ENCODE data around the gene ERN2.
A peak's percentile ranks its signal among the peaks of the same experiment; 100 is the strongest.

The ERN2 gene

DNA sequence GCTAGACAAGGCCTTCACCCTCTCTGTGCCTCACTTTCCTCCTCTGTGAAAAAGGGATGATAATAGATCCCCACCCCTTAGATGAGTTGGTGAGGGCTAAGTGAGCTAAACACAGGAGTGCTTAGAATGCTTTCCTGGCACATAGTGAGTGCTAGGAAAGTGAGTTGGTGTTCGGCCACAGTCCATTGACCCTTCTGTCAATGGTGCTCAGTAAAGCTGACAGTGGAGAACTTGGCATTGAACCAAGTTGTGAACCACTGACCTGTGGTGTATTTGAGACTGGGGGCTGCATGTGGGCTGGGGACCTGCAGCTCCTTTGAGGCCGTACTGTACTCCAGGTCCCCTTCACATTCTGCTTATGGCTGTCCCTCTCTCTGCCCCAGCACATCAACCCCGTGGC, 29.5 kb downstream of the ERN2 start:
- no peak for DNase-seq

DNA sequence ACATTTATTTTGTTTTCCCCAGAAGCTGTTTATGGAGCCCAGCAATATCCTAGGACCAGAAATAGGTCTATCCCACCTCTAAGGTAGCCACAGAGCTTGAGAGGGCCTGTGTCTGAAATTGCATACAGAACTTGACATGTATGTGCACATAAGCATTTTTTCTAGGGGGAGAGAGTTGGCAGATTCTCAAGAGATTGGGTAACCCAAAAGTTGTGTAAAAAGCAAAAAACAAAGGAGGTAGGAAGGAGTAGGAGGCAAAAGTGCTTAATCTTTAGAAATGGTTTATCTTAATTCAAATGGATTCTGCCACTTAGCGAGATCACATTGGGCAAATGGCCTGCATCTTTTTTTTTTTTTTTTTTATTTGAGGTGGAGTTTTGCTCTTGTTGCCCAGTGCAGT, 30.8 kb downstream of the ERN2 start:
- no peak for DNase-seq

DNA sequence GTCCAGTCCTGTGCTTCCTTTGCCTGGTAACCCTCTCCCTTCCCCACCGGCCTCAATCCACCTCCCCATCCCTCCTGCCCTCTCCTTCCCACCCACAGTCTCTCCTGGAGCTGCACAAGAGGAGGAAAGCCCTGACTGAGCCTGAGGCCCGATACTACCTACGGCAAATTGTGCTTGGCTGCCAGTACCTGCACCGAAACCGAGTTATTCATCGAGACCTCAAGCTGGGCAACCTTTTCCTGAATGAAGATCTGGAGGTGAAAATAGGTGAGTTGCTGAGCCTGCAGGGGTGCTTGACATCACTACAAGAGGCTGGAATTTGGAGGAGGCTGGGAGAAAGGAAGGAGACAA, 33.1 kb downstream of the ERN2 start:
- no peak for DNase-seq

DNA sequence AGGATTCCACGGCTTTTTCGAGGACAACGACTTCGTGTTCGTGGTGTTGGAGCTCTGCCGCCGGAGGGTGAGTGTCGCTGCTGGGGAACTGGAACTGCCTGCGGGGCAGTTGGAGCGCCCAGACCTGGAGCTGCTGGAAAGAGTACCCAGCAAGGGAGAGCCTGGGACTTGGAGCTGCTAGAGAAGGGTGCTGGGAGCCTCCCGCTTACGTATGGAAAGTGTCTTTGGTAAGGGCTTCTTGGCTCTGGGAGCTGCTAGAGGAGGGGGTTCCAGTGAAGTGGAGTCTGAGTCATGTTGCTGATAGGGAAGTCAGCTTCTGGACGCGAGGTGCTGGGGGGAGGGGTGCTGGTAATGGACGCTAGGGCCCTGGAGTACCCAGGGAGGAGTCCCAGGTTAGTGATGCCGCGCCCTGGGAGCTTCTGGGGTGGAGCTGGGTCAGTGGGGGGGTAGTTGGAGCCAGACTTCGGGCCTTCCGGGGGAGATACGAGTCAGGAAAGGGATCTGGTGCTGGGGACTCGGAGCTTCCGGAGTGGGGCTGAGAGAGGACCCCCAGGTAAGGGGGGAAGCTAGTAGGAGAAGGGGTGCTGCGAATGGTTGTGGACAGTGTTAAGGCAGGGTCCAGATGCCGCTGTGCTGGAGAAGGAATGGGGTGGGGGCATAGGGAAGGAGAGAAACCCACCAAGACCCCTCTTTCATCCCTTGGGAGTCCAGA, 33.6 kb downstream of the ERN2 start:
- no peak for DNase-seq

DNA sequence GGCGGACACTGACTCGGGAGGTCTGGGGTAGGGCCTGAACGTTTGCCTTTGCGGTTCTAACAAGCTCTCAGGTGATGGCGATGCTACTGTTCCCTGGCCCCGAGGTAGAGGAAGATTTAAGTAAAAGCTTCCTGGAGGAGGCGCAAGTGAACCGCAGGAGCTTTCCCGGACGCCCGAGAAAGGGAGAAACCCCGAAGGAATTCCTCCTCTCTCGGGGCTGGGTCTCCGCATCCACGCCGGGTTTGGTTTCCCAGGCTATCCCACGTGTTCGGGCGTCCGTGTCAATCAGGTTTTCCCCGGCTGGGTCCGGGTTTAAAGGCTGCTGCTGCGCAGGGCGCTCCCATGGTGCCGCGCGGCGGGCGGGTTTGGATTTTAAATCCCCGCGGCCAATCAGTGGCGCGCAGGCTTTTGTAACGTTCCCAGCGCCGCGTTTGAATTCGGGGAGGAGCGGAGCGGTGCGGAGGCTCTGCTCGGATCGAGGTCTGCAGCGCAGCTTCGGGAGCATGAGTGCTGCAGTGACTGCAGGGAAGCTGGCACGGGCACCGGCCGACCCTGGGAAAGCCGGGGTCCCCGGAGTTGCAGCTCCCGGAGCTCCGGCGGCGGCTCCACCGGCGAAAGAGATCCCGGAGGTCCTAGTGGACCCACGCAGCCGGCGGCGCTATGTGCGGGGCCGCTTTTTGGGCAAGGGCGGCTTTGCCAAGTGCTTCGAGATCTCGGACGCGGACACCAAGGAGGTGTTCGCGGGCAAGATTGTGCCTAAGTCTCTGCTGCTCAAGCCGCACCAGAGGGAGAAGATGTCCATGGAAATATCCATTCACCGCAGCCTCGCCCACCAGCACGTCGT, 34.4 kb downstream of the ERN2 start, which contains the start of gene PLK1:
Gene PLK1, plus strand, starts transcription at position 460 of the 844 bp plus-strand sequence. Its CDS starts 44 bp downstream, at position 504.
- peak; percentile 14 to 59 (median 54) for DNase-seq

DNA sequence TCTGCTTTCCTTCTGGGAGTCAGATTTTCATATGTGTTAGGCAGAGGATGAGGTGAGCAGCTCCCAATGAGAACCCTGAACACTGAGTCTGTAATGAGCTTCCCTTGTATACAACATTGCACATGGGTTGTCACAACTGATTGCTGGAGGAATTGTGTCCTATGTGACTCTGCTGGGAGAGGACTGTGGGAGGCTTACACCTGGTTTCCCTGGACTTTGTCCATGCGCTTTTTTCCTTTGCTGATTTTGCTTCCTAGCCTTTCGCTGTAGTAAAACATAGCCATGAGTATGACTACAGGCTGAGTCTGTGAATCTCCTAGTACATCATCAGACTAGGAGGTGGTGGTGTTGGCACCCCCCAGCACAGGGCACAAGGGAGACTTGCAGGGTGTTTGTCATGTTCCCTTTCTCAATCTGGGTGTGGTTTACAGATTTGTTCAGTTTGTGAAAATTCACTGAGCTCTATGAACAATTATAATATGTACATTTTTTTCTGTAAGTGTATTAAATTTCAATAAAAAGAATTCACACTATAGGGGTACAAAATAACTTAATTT, 36.0 kb downstream of the ERN2 start:
- DNase-seq: no peak

DNA sequence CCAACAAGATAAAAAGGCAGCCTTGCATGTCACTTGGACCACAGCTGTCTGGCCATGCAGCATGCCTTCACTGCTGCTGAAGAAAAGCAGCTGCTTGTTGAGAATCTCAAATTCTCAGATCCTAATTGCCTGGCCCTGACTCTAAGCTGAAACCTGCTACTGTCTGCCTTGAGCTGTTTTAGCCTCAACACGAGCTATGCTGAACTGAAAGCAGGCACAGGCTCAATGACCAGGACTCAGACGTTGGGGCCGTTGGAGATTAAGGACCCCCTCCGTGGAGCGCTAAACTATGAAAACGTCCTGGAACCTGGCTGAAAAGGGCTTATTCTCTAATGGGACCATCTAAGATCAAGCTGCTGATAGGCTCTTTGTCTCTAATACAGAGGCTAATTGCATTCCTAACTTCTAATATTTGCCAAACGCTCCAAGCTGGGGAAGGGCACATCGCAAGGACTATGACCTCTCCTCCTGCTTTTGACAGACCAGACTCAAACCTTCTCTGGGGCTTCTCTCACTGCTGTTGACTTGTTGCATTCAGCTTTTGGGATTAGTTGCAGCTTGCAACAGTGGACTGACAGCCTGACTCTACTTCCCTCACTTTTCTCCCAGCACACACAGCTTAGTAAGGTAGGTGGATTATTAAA, 38.9 kb downstream of the ERN2 start:
- no peak for DNase-seq

DNA sequence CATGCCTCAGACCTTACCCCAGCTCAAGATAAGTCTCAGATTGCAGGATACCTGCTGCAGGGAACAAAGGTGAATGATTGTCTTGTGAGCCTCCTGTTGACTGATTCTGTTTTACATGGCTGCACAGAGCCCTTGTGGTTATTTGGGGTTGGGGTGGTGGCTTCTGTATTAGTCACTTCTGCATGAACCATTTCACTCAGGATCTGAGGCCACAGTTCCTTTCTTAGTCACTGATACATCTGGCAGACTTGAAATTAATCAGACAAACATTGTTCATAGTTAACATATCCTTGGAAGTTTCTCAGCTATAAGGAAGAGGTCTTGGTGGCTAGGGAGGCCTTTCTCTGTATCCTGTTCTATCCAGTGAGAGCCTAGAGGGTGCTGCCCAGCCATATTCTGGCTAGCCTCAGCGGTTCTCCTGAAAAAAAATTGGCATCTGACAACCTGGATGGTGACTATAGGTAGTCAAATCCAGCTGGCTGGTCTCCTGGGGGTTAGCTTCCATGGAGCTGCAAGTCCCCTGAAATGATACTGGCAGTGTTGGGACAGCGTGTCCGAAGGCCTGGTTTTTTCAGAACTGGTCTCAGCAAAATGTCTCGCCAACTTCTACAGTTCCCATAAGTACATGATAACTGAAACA, 42.8 kb downstream of the ERN2 start:
- DNase-seq: no peak

DNA sequence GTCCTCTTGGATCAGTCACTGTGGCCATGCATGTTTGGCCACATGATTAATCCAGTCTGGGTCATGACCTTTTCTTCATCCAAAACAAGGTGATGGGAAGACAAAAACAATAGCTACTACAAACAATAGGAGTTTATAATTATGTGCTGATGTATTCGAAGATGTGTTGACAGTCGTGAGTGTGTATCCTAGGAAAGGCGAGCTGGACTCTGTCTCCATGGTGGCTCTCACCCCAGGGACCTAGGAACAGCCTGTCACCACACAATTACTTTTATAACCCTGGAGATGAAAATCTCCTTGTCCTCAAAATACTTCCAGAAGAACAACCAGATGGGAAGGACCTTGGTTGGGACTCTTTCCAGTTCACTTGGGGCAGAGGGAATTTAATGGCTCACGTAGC, 44.1 kb downstream of the ERN2 start:
- no peak for DNase-seq

DNA sequence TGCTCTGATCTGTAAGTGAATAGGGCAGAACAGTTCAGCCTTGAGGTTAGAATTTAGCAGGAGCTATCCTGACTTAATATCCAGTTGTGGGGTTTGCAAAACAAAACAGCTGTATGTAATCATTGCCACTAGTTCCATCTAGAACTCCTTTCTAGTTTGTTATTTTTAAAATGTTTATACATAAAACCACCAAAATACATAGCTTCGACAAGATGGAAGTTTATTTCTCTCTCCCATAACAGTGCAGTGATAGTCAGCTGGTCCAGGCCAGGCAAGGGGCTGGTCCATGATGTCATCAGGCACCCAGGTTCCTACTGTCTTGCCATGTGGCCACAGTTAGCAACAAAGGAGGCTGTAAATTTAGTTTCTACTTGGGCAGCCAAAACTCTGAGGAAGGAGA, 44.8 kb downstream of the ERN2 start:
- DNase-seq: no peak

DNA sequence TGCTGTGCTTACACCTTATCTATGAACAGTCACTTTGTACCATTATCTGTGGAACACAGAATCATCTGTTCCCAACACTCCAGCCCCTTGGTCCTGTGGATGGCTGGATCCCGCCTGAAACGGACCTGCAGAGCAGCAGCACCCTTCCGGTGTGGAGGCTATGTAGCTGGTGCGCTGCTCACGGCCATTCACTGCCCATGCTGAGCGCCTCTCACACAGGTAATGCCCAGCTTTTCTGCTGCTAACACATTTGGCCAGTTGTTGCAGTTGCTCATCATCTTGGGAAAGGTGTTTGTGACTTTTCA, 45.7 kb downstream of the ERN2 start:
- no peak for DNase-seq

DNA sequence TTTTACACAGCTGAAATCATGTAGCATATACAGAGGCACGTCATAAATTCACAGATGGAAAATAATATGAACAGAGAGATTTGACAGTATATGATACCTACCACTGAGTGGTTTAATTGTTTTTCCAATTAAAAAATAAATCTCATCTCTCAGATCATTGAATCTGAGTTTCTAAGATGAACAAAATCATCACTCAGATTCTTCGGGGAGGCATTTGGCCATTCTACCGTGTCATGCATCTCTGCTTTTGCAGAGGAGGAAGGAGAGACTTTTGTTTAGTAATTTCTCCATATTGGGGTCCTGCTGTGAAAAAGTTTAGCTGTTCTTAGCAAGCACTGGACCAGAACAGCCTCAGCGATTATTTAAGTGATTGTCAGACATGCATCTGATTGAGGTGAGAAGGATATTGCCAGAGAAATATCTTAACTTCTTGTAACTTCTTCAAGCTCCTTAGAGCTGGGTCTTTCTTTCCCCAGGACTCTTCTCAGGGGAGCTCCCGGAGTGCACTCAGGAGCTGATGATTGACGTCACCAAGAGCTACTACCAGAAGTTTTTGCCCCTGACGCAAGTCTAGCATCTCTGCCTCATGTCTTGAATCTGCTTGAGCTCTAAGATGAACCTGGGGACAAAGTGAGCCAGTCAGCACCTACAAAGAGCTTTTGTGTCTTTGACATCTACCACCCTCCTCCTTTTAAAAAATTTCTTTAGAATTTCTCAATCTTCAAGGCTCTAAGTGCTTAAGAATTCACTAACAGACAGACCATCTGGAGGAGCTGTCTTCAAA, 46.3 kb downstream of the ERN2 start:
- DNase-seq: no peak

DNA sequence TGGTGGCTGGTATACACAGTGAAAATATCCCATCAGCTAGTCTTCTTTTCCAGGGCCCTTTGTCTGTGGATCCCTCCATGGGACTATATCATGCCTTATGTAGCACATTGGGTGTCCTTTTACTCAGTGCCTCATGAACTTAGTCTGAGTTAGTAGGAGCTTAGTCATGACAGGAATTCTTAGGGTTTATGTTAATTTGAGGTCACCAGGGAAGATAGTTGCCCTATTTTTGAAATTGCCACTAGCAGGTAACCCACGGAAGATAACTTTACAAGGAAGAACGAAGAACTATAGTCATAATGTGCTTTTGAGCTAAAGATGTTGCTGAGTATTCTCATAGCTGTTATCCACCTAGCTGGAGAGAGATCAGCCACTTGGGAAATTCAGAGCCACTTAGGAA, 49.1 kb downstream of the ERN2 start:
- no peak for DNase-seq

DNA sequence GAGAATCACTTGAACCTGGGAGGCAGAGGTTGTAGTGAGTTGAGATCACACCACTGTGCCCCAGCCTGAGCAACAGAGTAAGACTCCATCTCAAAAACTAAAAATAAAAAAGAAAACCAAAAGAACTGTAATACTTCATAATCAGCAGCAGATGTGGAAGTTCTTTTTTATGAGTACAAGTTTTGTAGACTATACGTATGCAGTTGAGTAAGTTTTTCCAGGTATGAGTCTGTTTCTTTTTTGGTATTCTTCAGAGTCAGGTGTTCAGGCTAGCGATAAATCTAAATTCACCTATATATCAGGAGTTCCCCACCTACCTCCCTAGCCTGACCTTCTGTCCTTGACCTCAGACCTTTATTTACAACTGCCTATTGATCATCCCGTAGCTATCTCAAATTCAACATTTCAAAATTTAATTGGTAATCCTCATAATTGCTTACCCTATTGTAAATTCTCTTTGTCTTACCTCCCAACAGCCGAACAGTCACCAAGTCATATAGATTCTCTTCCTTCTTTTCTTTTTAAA, 61.0 kb downstream of the ERN2 start:
- DNase-seq: no peak

DNA sequence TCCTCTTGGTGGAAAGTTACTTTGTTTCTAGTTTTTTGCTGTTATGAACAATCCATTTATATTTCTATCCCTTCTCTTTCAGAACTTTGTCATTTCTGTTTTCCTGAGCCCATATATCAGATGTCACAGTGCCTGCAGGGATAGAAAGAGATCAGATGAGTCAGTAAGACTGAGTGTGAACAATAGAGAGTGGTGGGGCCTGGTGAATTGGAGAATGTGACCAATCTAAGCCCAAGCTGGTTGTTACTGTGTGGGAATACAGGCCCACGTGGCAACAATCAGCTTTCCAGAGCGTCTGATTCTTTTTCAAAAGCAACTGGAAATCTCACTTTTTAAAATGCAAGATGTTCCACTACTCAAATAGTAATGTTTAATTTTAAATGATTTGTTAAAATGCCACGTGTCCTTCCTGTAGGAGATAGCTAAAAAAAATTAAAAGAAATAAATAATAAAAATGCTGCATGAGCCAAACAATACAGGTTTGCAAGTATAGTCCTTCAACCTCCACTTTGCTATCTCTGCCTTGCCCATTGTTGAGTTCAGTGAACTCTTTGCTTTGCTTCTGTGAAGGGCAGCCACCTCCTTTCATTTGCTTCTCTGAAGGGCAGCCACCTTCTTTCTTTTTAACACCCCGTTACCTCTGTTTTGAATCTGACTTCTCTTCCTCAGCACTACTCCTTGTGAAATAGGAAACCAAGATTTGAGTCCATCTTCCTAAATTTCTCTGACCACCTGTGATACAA, 62.2 kb downstream of the ERN2 start:
- no peak for DNase-seq

DNA sequence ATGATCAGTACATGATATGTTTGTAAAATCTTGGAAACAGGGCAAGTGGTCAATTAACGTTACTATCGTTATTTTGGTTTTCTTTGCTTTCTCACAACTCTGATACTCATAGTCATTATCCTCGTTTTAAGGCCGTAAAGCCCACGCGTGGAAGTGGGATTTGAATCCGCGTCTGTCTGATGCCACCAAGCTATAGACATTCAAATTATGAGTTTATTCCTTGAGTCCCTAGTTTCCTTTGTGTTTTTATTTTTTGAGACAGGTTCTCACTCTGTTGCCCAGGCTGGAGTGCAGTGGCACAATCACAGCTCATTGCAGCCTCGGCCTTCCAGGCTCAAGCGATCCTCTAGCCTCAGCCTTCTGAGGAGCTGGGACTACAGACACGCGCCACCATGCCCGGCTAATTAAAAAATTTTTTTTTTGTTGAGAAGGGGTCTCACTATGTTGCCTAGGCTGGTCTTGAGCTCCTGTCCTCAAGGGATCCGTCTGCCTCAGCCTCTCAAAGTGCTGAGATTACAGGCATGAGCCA, 70.7 kb downstream of the ERN2 start:
- DNase-seq: no peak

DNA sequence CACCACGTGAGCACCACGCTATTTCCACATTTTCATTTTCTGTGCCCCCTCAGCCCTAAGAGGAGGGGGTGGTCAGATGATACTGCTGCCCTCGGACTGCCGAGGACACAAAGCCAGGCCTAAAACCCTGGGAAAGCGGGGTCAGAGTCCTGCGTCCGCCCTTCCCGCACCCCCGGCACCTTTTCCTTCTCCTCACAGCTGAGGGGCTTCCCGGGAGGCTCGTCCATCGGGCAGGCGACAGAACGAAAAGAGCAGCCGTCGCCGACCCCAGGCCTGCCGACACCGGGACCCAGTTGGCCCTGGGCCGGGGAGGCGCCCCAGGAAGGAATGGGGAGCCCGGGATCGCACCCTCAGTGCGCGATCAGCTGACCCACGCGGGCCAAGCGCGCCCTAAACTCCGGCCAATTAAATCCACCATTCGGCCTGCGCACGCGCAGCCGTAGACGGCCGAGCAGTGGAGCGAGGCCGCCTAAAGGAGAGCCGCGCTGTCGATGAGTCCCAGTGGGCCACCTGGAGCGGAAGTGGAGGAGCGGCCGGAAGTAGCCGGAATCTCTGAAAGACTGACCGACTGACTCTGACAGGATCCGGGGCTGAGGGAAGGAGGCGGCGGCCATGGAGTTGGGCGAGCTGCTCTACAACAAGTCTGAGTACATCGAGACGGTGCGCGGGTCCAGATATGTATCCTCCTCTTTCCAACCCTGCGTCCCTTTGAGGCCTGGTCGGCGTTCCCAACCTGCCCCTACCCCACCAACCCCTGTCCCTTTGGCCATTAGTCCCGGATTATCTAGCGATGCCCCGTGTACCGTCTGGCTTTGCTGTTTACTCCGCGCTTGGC, 71.9 kb downstream of the ERN2 start, which contains the start of the genes DCTN5 and PALB2:
Gene DCTN5, plus strand, starts transcription at position 536 of the 835 bp plus-strand sequence. Its CDS starts 77 bp downstream, at position 613.
Gene PALB2, minus strand, starts transcription at position 380 of the 835 bp plus-strand sequence. Its CDS starts 153 bp downstream, at position 227.
- DNase-seq: peak; percentile 64 to 81 (median 68)

DNA sequence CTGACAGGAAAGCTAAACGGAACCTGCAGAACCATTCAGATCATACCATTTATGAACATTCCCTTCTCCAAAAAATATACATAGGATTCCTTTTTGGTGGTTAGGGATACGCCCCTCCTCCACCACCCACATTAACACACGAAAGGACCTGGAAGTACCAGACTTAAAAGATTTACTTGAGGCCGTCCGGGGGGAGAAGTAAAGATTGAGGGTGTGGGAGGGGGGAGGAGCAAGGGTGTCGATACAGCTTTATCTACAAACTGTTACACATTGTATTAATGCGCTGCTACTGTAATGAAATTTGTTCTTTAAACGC, 72.4 kb downstream of the ERN2 start:
- no peak for DNase-seq

Measured in stimulated activated naive CD4-positive, alpha-beta T cell (primary cell).